WTC11 (cell line): ENCODE measurements around the gene DNAJC9. TPM values are rescaled to one million over a fixed set of nuclear protein-coding genes. Genes with fewer than 3 reads are reported as not detected.

ENCODE experiments used
- ATAC-seq: fragments of 200-7000 bp; cut with Tn5 transposase; 2 replicates; pipeline ENCODE4 v1.10.0; 2021; ENCODE audit warnings: mild to moderate bottlenecking, moderate library complexity
- CTCF ChIA-PET: fragments of 300-600 bp; sonication (Branson Sonifier 250); formaldehyde crosslinking; loops from one replicate; lab custom pipeline; 2021; ENCODE audit warnings: antibody characterized with exemption; lab: Charles Lee
- POLR2A ChIA-PET: fragments of 350-600 bp; sonication (Branson Sonifier 250); formaldehyde crosslinking; loops from one replicate; lab custom pipeline; 2021; ENCODE audit warnings: antibody characterized with exemption; lab: Charles Lee
- DNase-seq: peaks from one replicate; pipeline ENCODE4 v3.0.0; 2021; ENCODE audit warnings: low spot score
- H3K27ac Mint-ChIP-seq: 2 replicates; pipeline ENCODE4 v1.8.0; 2021; ENCODE audit warnings: mixed read lengths
- H3K27me3 Mint-ChIP-seq: 2 replicates; pipeline ENCODE4 v1.8.0; 2021; ENCODE audit warnings: low read depth, mild to moderate bottlenecking, moderate library complexity, mixed read lengths
- H3K36me3 Mint-ChIP-seq: 2 replicates; pipeline ENCODE4 v1.8.0; 2021; ENCODE audit warnings: mixed read lengths
- H3K4me1 Mint-ChIP-seq: 2 replicates; pipeline ENCODE4 v1.8.0; 2022; ENCODE audit warnings: mixed read lengths
- H3K4me3 Mint-ChIP-seq: 2 replicates; pipeline ENCODE4 v1.8.0; 2021; ENCODE audit warnings: mild to moderate bottlenecking, moderate library complexity, mixed read lengths
- H3K9me3 Mint-ChIP-seq: 2 replicates; pipeline ENCODE4 v1.8.0; 2021; ENCODE audit warnings: mixed read lengths
- ESRRA ChIP-seq: sonication (generic); formaldehyde crosslinking; IDR thresholded peaks from 2 replicates; pipeline ENCODE4 v1.8.1; 2022; ENCODE audit warnings: mild to moderate bottlenecking, missing genetic modification reagents, borderline replicate concordance
- FOXK1 ChIP-seq: sonication (generic); formaldehyde crosslinking; IDR thresholded peaks from 2 replicates; pipeline ENCODE4 v1.8.0; 2022; ENCODE audit warnings: mild to moderate bottlenecking, moderate library complexity, missing genetic modification reagents
- NFATC4 ChIP-seq: fragments of 250-450 bp; sonication (Bioruptor Pico); IDR thresholded peaks from 2 replicates; pipeline ENCODE4 v1.9.0; 2021; ENCODE audit warnings: mild to moderate bottlenecking
- NFE2L1 ChIP-seq: sonication (generic); formaldehyde crosslinking; IDR thresholded peaks from 2 replicates; pipeline ENCODE4 v1.8.1; 2023; ENCODE audit warnings: missing genetic modification reagents
- NR2C2 ChIP-seq: sonication (generic); formaldehyde crosslinking; IDR thresholded peaks from 2 replicates; pipeline ENCODE4 v1.8.0; 2022; ENCODE audit warnings: mild to moderate bottlenecking, missing genetic modification reagents
- SP1 ChIP-seq: sonication (generic); formaldehyde crosslinking; conservative IDR thresholded peaks from 2 replicates; pipeline ENCODE4 v1.8.1; 2022; ENCODE audit warnings: missing genetic modification reagents
- TP53 ChIP-seq: sonication (generic); formaldehyde crosslinking; IDR thresholded peaks from 2 replicates; pipeline ENCODE4 v1.8.1; 2023; ENCODE audit warnings: mild to moderate bottlenecking, missing genetic modification reagents
- ZNF219 ChIP-seq: sonication (generic); formaldehyde crosslinking; IDR thresholded peaks from 2 replicates; pipeline ENCODE4 v1.8.0; 2023; ENCODE audit warnings: missing genetic modification reagents, mild to moderate bottlenecking, borderline replicate concordance
- ZNF396 ChIP-seq: fragments of 250-450 bp; sonication (Bioruptor Pico); IDR thresholded peaks from 2 replicates; pipeline ENCODE4 v1.8.0; 2021; ENCODE audit warnings: mild to moderate bottlenecking, moderate library complexity, borderline replicate concordance
- total RNA-seq: library from RNA; stranded (reverse); gene quantifications from 3 replicates; pipeline ENCODE4 v1.2.3, GENCODE V29; 2021
- TF ChIP-seq, protein P1 (sequence below): sonication (generic); formaldehyde crosslinking; IDR thresholded peaks from 2 replicates; pipeline ENCODE4 v1.8.1; 2023; ENCODE audit warnings: mild to moderate bottlenecking, missing genetic modification reagents, moderate library complexity
- TF ChIP-seq, protein P2 (sequence below): sonication (generic); formaldehyde crosslinking; IDR thresholded peaks from 2 replicates; pipeline ENCODE4 v1.8.1; 2023; ENCODE audit warnings: mild to moderate bottlenecking, missing genetic modification reagents, borderline replicate concordance
- TF ChIP-seq, protein P3 (sequence below): fragments of 250-450 bp; sonication (Bioruptor Pico); IDR thresholded peaks from 2 replicates; pipeline ENCODE4 v2.1.2; 2022; ENCODE audit warnings: mild to moderate bottlenecking, moderate library complexity
- TF ChIP-seq, protein P4 (sequence below): fragments of 250-450 bp; sonication (Bioruptor Pico); IDR thresholded peaks from 2 replicates; pipeline ENCODE4 v1.9.0; 2021; ENCODE audit warnings: mild to moderate bottlenecking
- TF ChIP-seq, protein P5 (sequence below): sonication (generic); formaldehyde crosslinking; IDR thresholded peaks from 2 replicates; pipeline ENCODE4 v1.8.0; 2022; ENCODE audit warnings: mild to moderate bottlenecking, missing genetic modification reagents
- TF ChIP-seq, protein P6 (sequence below): sonication (generic); formaldehyde crosslinking; IDR thresholded peaks from 2 replicates; pipeline ENCODE4 v1.8.1; 2023; ENCODE audit warnings: mild to moderate bottlenecking, missing genetic modification reagents, moderate library complexity
- TF ChIP-seq, protein P7 (sequence below): sonication (generic); formaldehyde crosslinking; IDR thresholded peaks from 2 replicates; pipeline ENCODE4 v1.8.1; 2022; ENCODE audit warnings: mild to moderate bottlenecking, moderate library complexity, missing genetic modification reagents

The DNAJC9 gene
- total RNA-seq, 1 experiment from 2014 or later, result 32.4 TPM

DNA sequence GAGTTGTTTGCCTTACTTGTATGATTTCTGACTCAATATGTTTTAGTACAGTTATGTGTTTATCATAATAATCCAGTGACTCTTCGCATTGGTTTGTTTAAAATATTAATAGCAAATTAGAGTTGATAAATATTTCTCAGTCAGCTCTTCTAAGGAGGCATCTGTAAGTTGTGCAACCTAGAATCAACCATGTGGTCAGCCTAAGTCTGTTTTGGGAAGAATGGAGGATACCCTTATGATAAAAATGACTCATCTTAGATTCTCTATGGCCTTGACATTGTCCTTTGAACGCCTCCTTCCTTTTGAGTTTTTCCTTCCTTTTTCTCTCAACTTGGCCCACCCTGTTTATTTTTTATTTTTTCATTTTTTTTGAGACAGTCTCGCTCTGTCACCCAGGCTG lies 18.8 kb downstream of the DNAJC9 start:
- no peak for ATAC-seq
- TF ChIP-seq, protein P1, sequence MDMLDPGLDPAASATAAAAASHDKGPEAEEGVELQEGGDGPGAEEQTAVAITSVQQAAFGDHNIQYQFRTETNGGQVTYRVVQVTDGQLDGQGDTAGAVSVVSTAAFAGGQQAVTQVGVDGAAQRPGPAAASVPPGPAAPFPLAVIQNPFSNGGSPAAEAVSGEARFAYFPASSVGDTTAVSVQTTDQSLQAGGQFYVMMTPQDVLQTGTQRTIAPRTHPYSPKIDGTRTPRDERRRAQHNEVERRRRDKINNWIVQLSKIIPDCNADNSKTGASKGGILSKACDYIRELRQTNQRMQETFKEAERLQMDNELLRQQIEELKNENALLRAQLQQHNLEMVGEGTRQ (CRISPR knock-in tag), result no peak
- TF ChIP-seq SP1, result no peak
- TF ChIP-seq, protein P2, sequence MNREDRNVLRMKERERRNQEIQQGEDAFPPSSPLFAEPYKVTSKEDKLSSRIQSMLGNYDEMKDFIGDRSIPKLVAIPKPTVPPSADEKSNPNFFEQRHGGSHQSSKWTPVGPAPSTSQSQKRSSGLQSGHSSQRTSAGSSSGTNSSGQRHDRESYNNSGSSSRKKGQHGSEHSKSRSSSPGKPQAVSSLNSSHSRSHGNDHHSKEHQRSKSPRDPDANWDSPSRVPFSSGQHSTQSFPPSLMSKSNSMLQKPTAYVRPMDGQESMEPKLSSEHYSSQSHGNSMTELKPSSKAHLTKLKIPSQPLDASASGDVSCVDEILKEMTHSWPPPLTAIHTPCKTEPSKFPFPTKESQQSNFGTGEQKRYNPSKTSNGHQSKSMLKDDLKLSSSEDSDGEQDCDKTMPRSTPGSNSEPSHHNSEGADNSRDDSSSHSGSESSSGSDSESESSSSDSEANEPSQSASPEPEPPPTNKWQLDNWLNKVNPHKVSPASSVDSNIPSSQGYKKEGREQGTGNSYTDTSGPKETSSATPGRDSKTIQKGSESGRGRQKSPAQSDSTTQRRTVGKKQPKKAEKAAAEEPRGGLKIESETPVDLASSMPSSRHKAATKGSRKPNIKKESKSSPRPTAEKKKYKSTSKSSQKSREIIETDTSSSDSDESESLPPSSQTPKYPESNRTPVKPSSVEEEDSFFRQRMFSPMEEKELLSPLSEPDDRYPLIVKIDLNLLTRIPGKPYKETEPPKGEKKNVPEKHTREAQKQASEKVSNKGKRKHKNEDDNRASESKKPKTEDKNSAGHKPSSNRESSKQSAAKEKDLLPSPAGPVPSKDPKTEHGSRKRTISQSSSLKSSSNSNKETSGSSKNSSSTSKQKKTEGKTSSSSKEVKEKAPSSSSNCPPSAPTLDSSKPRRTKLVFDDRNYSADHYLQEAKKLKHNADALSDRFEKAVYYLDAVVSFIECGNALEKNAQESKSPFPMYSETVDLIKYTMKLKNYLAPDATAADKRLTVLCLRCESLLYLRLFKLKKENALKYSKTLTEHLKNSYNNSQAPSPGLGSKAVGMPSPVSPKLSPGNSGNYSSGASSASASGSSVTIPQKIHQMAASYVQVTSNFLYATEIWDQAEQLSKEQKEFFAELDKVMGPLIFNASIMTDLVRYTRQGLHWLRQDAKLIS (CRISPR knock-in tag), result no peak
- no peak for TF ChIP-seq ESRRA
- TF ChIP-seq TP53 (CRISPR knock-in tag), result no peak
- TF ChIP-seq NR2C2 (CRISPR knock-in tag), result no peak
- no peak for TF ChIP-seq FOXK1 (CRISPR knock-in tag)
- TF ChIP-seq ZNF396, result no peak
- TF ChIP-seq, protein P3, sequence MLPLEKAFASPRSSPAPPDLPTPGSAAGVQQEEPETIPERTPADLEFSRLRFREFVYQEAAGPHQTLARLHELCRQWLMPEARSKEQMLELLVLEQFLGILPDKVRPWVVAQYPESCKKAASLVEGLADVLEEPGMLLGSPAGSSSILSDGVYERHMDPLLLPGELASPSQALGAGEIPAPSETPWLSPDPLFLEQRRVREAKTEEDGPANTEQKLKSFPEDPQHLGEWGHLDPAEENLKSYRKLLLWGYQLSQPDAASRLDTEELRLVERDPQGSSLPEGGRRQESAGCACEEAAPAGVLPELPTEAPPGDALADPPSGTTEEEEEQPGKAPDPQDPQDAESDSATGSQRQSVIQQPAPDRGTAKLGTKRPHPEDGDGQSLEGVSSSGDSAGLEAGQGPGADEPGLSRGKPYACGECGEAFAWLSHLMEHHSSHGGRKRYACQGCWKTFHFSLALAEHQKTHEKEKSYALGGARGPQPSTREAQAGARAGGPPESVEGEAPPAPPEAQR (CRISPR knock-in tag), result no peak
- TF ChIP-seq ZNF219, result no peak
- TF ChIP-seq, protein P4, sequence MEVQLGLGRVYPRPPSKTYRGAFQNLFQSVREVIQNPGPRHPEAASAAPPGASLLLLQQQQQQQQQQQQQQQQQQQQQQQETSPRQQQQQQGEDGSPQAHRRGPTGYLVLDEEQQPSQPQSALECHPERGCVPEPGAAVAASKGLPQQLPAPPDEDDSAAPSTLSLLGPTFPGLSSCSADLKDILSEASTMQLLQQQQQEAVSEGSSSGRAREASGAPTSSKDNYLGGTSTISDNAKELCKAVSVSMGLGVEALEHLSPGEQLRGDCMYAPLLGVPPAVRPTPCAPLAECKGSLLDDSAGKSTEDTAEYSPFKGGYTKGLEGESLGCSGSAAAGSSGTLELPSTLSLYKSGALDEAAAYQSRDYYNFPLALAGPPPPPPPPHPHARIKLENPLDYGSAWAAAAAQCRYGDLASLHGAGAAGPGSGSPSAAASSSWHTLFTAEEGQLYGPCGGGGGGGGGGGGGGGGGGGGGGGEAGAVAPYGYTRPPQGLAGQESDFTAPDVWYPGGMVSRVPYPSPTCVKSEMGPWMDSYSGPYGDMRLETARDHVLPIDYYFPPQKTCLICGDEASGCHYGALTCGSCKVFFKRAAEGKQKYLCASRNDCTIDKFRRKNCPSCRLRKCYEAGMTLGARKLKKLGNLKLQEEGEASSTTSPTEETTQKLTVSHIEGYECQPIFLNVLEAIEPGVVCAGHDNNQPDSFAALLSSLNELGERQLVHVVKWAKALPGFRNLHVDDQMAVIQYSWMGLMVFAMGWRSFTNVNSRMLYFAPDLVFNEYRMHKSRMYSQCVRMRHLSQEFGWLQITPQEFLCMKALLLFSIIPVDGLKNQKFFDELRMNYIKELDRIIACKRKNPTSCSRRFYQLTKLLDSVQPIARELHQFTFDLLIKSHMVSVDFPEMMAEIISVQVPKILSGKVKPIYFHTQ, result no peak
- TF ChIP-seq, protein P5, sequence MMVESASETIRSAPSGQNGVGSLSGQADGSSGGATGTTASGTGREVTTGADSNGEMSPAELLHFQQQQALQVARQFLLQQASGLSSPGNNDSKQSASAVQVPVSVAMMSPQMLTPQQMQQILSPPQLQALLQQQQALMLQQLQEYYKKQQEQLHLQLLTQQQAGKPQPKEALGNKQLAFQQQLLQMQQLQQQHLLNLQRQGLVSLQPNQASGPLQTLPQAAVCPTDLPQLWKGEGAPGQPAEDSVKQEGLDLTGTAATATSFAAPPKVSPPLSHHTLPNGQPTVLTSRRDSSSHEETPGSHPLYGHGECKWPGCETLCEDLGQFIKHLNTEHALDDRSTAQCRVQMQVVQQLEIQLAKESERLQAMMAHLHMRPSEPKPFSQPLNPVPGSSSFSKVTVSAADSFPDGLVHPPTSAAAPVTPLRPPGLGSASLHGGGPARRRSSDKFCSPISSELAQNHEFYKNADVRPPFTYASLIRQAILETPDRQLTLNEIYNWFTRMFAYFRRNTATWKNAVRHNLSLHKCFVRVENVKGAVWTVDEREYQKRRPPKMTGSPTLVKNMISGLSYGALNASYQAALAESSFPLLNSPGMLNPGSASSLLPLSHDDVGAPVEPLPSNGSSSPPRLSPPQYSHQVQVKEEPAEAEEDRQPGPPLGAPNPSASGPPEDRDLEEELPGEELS, result no peak
- TF ChIP-seq, protein P6, sequence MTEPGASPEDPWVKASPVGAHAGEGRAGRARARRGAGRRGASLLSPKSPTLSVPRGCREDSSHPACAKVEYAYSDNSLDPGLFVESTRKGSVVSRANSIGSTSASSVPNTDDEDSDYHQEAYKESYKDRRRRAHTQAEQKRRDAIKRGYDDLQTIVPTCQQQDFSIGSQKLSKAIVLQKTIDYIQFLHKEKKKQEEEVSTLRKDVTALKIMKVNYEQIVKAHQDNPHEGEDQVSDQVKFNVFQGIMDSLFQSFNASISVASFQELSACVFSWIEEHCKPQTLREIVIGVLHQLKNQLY (CRISPR knock-in tag), result no peak
- TF ChIP-seq NFE2L1 (CRISPR knock-in tag), result no peak
- no peak for TF ChIP-seq NFATC4 (CRISPR knock-in tag)
- TF ChIP-seq, protein P7, sequence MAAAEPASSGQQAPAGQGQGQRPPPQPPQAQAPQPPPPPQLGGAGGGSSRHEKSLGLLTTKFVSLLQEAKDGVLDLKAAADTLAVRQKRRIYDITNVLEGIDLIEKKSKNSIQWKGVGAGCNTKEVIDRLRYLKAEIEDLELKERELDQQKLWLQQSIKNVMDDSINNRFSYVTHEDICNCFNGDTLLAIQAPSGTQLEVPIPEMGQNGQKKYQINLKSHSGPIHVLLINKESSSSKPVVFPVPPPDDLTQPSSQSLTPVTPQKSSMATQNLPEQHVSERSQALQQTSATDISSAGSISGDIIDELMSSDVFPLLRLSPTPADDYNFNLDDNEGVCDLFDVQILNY (CRISPR knock-in tag), result no peak
- TF ChIP-seq, all 79 proteins: peak for 0
- Mint-ChIP-seq H3K9me3 (no peaks in the 10 kb centered on the region), H3K4me3 (no peak overlapping the region), H3K36me3 (peaks cover 6% of the 10 kb centered on the region), H3K27ac (no peak overlapping the region), H3K27me3 (no peaks in the 10 kb centered on the region), H3K4me1 (no peaks in the 10 kb centered on the region)
- ChIA-PET CTCF (interaction anchor here (0.7 kb wide), 1 partner anchor 10 kb away, joined by 3 read pairs; no protein-coding TSS in a partner anchor), POLR2A (no interaction called here)
- DNase-seq, result no peak
